ENCODE data around the gene MYL7.

MYL7 gene

GRCh38 chr7:44112231-44112996 lies 28.7 kb downstream of the MYL7 start:
- TF ChIP-seq CTCF (IDR thresholded peaks at IDR 0.05) = no peak
- H3K27ac ChIP-seq = peak overlapping the region; percentile 27 to 99
- DNase-seq (ENCODE audit: low spot score) = no peak
- H3K4me3 ChIP-seq = peak overlapping the region; percentile 5

GRCh38 chr7:44111761-44112160 lies 29.4 kb downstream of the MYL7 start:
- Histone ChIP-seq H3K4me3 (no peak overlapping the region), H3K27ac (peak overlapping the region; percentile 27 to 99)
- no peak for DNase-seq (ENCODE audit: low spot score)
- no peak for TF ChIP-seq CTCF (IDR thresholded peaks at IDR 0.05)

- TF ChIP-seq CTCF (IDR thresholded peaks at IDR 0.05) = no peak
- Histone ChIP-seq H3K27ac (peak overlapping the region; percentile 98 to 99), H3K4me3 (peak overlapping the region; percentile 22)
- DNase-seq (ENCODE audit: low spot score) = no peak
These were observed 30.2 kb downstream of the MYL7 start for GRCh38 chr7:44110719-44111635.

GRCh38 chr7:44109991-44110390 lies 31.1 kb downstream of the MYL7 start:
- H3K27ac ChIP-seq = peak overlapping the region; percentile 98 to 99
- H3K4me3 ChIP-seq = no peak overlapping the region
- DNase-seq (ENCODE audit: low spot score) = no peak
- TF ChIP-seq CTCF (IDR thresholded peaks at IDR 0.05) = no peak

- no peak for DNase-seq (ENCODE audit: low spot score)
- no peak for TF ChIP-seq CTCF (IDR thresholded peaks at IDR 0.05)
- peak overlapping the region; percentile 98 to 99 for H3K27ac ChIP-seq
- peak overlapping the region; percentile 80 for H3K4me3 ChIP-seq
These were observed 32.1 kb downstream of the MYL7 start for GRCh38 chr7:44108768-44109750.

- Histone ChIP-seq H3K27ac (peak overlapping the region; percentile 98 to 99), H3K4me3 (peak overlapping the region; percentile 80)
- TF ChIP-seq CTCF (IDR thresholded peaks at IDR 0.05) = no peak
- no peak for DNase-seq (ENCODE audit: low spot score)
These were observed 33.0 kb downstream of the MYL7 start for GRCh38 chr7:44107961-44108767.
